Kidney epithelial cell (primary cell): ENCODE results near the gene NECAB2. TPM values are rescaled to one million over a fixed set of nuclear protein-coding genes. Genes with fewer than 3 reads are reported as not detected.

ENCODE experiments used
- DNase-seq: peaks from one replicate; pipeline ENCODE4 v3.0.0-alpha.2; 2010; ENCODE audit warnings: low read depth
- H3K27me3 ChIP-seq: 2 replicates; pipeline ENCODE4 v1.6.0; 2011; ENCODE audit warnings: low read length; ENCODE audit not compliant: control insufficient read depth, insufficient read depth
- H3K36me3 ChIP-seq: 2 replicates; pipeline ENCODE4 v1.5.1; 2011; ENCODE audit warnings: low read length; ENCODE audit not compliant: control insufficient read depth, insufficient read depth
- H3K4me3 ChIP-seq: 2 replicates; pipeline ENCODE4 v1.5.1; 2011; ENCODE audit warnings: low read depth, mild to moderate bottlenecking, control low read depth, low read length
- total RNA-seq: library from RNA; depleted of rRNA; stranded (reverse); fragments of >200 nt; gene quantifications from 2 replicates; pipeline ENCODE4 v1.2.3, GENCODE V29; 2015
- TF ChIP-seq, protein P1 (sequence below): IDR thresholded peaks from 2 replicates; pipeline ENCODE4 v1.5.1; 2011; ENCODE audit warnings: mild to moderate bottlenecking, moderate library complexity, low read length, control low read depth, inconsistent platforms; ENCODE audit not compliant: insufficient read depth, poor library complexity, severe bottlenecking

Gene NECAB2
- total RNA-seq, 1 donor from 2014 or later: not detected

DNA sequence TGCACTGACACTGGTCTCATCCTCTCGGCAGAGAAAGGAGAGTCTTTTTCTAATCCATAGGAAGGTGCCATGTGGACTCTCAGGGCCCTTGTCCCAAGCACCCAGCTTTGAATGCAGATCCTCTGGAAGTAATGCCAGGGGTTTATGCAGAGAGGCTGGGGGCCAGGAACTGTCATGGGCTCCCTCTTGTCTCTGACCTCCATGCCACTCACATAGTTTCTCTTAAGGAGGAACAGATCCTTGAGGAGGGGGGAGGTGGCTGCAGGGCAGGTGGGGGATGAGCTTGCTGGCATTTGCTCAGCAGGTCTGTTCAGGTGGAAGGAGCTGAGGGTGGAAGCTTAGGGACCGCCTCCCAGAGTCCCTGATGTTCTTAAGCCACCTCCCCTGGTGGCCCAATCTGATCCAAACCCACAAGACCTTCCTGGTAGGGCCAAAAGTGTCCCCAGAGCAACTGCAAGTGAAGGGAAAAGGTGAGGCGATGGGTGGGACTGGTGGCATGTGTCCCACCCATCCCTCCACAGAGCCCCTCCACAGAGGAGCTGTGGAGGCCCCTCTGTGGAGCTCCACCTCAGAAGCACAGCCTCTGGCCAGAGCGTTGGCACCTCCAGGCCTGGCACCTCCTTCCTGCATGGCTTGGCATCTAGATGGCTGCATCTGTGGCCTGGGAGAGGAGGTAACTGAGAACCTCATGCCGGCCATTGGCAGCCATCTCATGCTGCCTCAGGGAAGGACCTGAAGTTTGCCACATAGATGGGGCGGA is 9.2 kb downstream of the NECAB2 start:
- Histone ChIP-seq H3K27me3 (peaks cover 18% of the 10 kb centered on the region), H3K36me3 (no peaks in the 10 kb centered on the region), H3K4me3 (no peak overlapping the region)
- DNase-seq: no peak
- TF ChIP-seq, protein P1, sequence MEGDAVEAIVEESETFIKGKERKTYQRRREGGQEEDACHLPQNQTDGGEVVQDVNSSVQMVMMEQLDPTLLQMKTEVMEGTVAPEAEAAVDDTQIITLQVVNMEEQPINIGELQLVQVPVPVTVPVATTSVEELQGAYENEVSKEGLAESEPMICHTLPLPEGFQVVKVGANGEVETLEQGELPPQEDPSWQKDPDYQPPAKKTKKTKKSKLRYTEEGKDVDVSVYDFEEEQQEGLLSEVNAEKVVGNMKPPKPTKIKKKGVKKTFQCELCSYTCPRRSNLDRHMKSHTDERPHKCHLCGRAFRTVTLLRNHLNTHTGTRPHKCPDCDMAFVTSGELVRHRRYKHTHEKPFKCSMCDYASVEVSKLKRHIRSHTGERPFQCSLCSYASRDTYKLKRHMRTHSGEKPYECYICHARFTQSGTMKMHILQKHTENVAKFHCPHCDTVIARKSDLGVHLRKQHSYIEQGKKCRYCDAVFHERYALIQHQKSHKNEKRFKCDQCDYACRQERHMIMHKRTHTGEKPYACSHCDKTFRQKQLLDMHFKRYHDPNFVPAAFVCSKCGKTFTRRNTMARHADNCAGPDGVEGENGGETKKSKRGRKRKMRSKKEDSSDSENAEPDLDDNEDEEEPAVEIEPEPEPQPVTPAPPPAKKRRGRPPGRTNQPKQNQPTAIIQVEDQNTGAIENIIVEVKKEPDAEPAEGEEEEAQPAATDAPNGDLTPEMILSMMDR: no peak

DNA sequence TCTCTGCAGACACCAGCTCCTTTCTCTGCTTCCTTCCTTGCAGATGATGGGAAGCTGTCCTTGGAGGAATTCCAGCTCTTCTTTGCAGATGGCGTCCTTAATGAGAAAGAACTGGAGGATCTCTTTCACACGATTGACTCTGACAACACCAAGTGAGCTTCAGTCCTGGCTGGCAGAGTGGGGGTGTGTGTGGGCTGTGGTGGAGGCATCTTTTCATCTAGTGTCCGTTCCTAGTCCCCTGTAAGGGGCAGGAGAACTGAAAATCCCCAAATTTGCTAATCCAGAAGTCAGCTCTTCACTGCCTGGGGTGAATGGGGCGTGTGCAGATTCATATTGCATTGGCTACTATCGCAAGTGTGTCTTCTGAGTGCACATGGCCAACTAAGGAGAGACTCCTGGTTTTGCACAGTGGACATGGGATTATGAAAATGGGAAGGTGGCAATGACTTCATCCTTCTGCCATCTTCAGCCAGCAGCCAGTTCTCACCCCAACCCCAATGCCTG is 10.4 kb downstream of the NECAB2 start:
- TF ChIP-seq, protein P1: no peak
- H3K4me3 ChIP-seq: no peak overlapping the region
- peaks cover 16% of the 10 kb centered on the region for H3K27me3 ChIP-seq
- H3K36me3 ChIP-seq: no peaks in the 10 kb centered on the region
- DNase-seq: no peak

DNA sequence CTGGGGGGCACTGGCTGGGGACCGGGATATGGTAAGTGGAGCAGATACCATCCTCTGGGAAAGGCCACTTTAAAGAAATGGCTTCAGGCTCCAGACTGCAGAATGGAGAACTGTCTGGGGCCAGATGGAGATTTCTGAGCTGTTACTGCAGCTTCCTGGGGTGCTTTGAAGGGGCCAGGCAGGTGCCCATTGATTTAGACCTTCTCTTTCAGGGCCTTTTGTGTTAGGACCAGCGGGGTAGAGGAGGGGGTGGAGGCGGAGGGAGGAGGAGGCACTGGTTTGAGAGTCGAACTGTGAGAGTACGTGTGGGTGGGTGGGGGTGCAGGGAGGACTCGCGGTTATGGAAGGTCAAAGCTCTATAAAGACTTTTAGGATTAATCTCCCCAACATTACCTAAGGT is 11.4 kb downstream of the NECAB2 start:
- Histone ChIP-seq H3K27me3 (peaks cover 6% of the 10 kb centered on the region), H3K36me3 (no peaks in the 10 kb centered on the region), H3K4me3 (no peak overlapping the region)
- no peak for DNase-seq
- TF ChIP-seq, protein P1: no peak

DNA sequence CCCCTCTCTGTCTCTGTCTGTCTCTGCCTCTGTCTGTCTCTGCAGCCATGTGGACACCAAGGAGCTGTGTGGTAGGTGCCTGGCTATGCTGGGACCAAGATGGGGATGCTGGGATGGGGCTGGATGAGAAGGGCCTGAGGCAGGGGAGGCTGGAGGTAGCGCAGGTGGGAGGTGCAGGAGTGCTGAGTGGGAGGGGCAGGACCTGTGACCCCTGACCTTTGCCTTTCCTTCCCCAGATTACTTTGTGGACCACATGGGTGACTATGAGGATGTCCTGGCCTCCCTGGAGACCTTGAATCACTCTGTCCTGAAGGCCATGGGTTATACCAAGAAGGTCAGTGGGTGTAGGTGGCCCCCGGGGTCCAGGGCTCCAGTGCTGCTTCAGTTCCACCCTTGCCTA is 12.8 kb downstream of the NECAB2 start:
- no peak for DNase-seq
- H3K4me3 ChIP-seq: no peak overlapping the region
- H3K36me3 ChIP-seq: no peaks in the 10 kb centered on the region
- peaks cover 6% of the 10 kb centered on the region for H3K27me3 ChIP-seq
- TF ChIP-seq, protein P1: no peak

DNA sequence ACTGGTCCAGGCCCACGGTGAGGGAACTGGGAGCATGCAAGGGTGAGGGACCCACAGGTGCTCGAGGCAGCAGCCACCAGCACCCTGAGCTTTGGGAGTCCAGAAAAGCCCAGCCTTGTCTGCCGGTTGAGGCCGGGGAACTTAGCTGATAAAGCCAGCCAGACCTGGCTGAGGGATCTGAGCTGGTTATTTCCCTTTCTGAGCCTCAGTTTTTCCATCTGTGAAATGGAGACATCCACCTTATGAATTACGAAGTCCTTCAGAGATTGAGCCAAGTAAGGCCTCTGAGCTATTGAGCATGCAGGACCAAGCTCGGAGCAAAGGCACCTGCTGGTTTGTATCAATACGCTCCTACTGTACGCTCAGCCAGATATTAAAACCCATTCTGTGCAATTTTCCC is 13.8 kb downstream of the NECAB2 start:
- H3K4me3 ChIP-seq: no peak overlapping the region
- no peaks in the 10 kb centered on the region for H3K36me3 ChIP-seq
- TF ChIP-seq, protein P1: no peak
- no peak for DNase-seq
- H3K27me3 ChIP-seq: peaks cover 8% of the 10 kb centered on the region

DNA sequence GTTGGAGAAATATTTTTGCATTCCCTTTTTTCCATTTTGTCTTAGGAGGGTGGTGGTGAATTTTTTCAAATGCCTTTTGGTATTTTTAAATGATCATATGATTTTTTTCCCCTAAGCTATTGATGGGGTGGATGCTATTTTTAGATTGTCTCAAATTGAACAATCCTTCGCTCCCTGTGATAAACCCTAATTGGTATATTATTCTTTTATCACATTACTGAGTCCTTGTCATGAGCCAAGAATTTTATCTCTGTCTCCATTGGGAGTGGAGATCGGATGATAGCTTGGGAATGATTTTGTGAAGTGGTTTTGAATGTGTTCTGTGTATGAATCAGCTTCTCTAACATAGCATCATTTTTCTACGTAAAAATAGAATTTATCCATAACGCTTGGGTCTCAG is 15.4 kb downstream of the NECAB2 start:
- Histone ChIP-seq H3K4me3 (no peak overlapping the region), H3K27me3 (peaks cover 9% of the 10 kb centered on the region), H3K36me3 (no peaks in the 10 kb centered on the region)
- DNase-seq: no peak
- TF ChIP-seq, protein P1: no peak
